HepG2 (cell line): Measurements from ENCODE around the gene DNAI4. TPM values are rescaled to one million over a fixed set of nuclear protein-coding genes. Genes with fewer than 3 reads are reported as not detected.

Experiments used
- ATAC-seq: fragments of 200-7000 bp; cut with Tn5 transposase; 3 replicates; pipeline ENCODE4 v1.9.1; 2020; ENCODE audit warnings: mild to moderate bottlenecking, moderate library complexity
- BruUV-seq: library from RNA; stranded (reverse); fragments of 400-500 nt; replicated peaks from 2 replicates; lab custom pipeline; 2021; lab: Mats Ljungman, UMichigan
- CTCF ChIA-PET: fragments of 300-600 bp; formaldehyde crosslinking; extraction: SDS; loops from one replicate; lab custom pipeline; 2021; ENCODE audit warnings: low total read pairs, inconsistent platforms, low intra/inter-chr PET ratio; lab: Yijun Ruan, JAX
- POLR2A ChIA-PET: fragments of 350-600 bp; sonication (Branson Sonifier 250); formaldehyde crosslinking; loops from one replicate; lab custom pipeline; 2020; ENCODE audit warnings: antibody characterized with exemption, inconsistent platforms; lab: Yijun Ruan, JAX
- DNase-seq: peaks from one replicate; pipeline ENCODE4 v3.0.0-alpha.2; 2015; ENCODE audit warnings: low spot score
- FAIRE-seq: peaks from 3 replicates; lab custom pipeline; 2011; peaks lifted over from hg19 to GRCh38; lab: Jason Lieb, UNC
- H2AFZ ChIP-seq: one replicate; pipeline ENCODE4 v1.6.1; 2011; ENCODE audit warnings: low read length, inconsistent platforms
- H3K27ac ChIP-seq: fragments of 300-600 bp; 3 replicates; pipeline ENCODE4 v1.8.0; 2011; ENCODE audit warnings: mixed run types, mild to moderate bottlenecking, mixed read lengths, low read length, inconsistent platforms; ENCODE audit not compliant: insufficient read depth; ENCODE audit errors: extremely low read length
- H3K27me3 ChIP-seq, 2 experiments: fragments of 200-600 bp in 1 of 2; 2 replicates in 1 of 2; 3 replicates in 1 of 2; pipeline versions ENCODE4 v1.6.0 to v1.8.0; 2011; ENCODE audit warnings: low read length in 2 of 2, mild to moderate bottlenecking in 2 of 2, moderate library complexity in 2 of 2, inconsistent platforms in 1 of 2; ENCODE audit not compliant: insufficient read depth in 2 of 2, control insufficient read depth in 1 of 2
- H3K36me3 ChIP-seq, 2 experiments: fragments of 200-600 bp in 1 of 2; replicated peaks in 1 of 2; 2 replicates in 1 of 2; 3 replicates in 1 of 2; pipeline versions ENCODE4 v1.5.1 to v1.8.0; 2011; ENCODE audit warnings: low read length in 2 of 2, inconsistent platforms in 1 of 2; ENCODE audit not compliant: insufficient read depth in 2 of 2, control insufficient read depth in 1 of 2
- H3K4me1 ChIP-seq: 2 replicates; pipeline ENCODE4 v1.5.1; 2012; ENCODE audit warnings: low read length, inconsistent platforms; ENCODE audit not compliant: insufficient read depth
- H3K4me2 ChIP-seq: 2 replicates; pipeline ENCODE4 v1.6.0; 2011; ENCODE audit warnings: low read depth, low read length, inconsistent platforms
- H3K4me3 ChIP-seq, 3 experiments: fragments of 200-600 bp in 1 of 3; sonication (generic), shearing (Covaris generic) in 1 of 3; replicated peaks in 1 of 3; 2 replicates each; pipeline ENCODE4 v1.5.1; 2011 to 2016; ENCODE audit warnings: low read length in 3 of 3, inconsistent platforms in 2 of 3, low read depth in 2 of 3, mild to moderate bottlenecking in 2 of 3, control low read depth in 1 of 3, mixed read lengths in 1 of 3; ENCODE audit not compliant: insufficient read depth in 1 of 3
- H3K79me2 ChIP-seq: one replicate; pipeline ENCODE4 v1.6.1; 2011; ENCODE audit warnings: low read length, inconsistent platforms; ENCODE audit not compliant: insufficient read depth
- H3K9ac ChIP-seq: 2 replicates; pipeline ENCODE4 v1.6.0; 2011; ENCODE audit warnings: mild to moderate bottlenecking, low read depth, low read length, inconsistent platforms; ENCODE audit not compliant: insufficient read depth
- H3K9me3 ChIP-seq: 2 replicates; pipeline ENCODE4 v1.5.1; 2012; ENCODE audit warnings: mild to moderate bottlenecking, low read length
- H4K20me1 ChIP-seq: 2 replicates; pipeline ENCODE4 v1.6.0; 2011; ENCODE audit warnings: inconsistent platforms, mild to moderate bottlenecking, low read length, moderate library complexity; ENCODE audit not compliant: insufficient read depth
- BCL3 ChIP-seq: sonication (generic); formaldehyde crosslinking; IDR thresholded peaks from 2 replicates; pipeline ENCODE4 v1.5.1; 2020; ENCODE audit warnings: mild to moderate bottlenecking, missing genetic modification reagents, moderate library complexity
- DNMT3B ChIP-seq: conservative IDR thresholded peaks from 2 replicates; pipeline ENCODE4 v1.6.1; 2016; ENCODE audit warnings: missing biosample characterization, control low read depth
- FOSL2 ChIP-seq: sonication (generic); formaldehyde crosslinking; IDR thresholded peaks from 2 replicates; pipeline ENCODE4 v1.4.0; 2020; ENCODE audit warnings: missing genetic modification reagents
- IRF2 ChIP-seq: IDR thresholded peaks from 2 replicates; pipeline ENCODE4 v1.6.1; 2018; ENCODE audit warnings: missing genetic modification reagents, missing compliant biosample characterization
- MTA1 ChIP-seq: sonication (generic); formaldehyde crosslinking; IDR thresholded peaks from 2 replicates; pipeline ENCODE4 v1.4.0; 2020; ENCODE audit warnings: missing genetic modification reagents, mild to moderate bottlenecking, borderline replicate concordance
- MTF1 ChIP-seq: sonication (generic); formaldehyde crosslinking; IDR thresholded peaks from 2 replicates; pipeline ENCODE4 v1.5.0; 2020; ENCODE audit warnings: missing genetic modification reagents
- NFKB2 ChIP-seq: sonication (generic); formaldehyde crosslinking; IDR thresholded peaks from 2 replicates; pipeline ENCODE4 v1.4.0; 2020; ENCODE audit warnings: missing genetic modification reagents, borderline replicate concordance
- POLR2AphosphoS2 ChIP-seq: IDR thresholded peaks from 2 replicates; pipeline ENCODE4 v1.6.1; 2011; ENCODE audit warnings: low read depth, low read length, improper control_type of control experiment
- RCOR2 ChIP-seq: IDR thresholded peaks from 2 replicates; pipeline ENCODE4 v1.6.1; 2016; ENCODE audit warnings: missing biosample characterization, missing genetic modification reagents
- SUZ12 ChIP-seq: fragments of 150-350 bp; IDR thresholded peaks from 2 replicates; pipeline ENCODE4 v1.6.1; 2014; ENCODE audit warnings: low read depth, low read length
- ZNF143 ChIP-seq: sonication (generic); formaldehyde crosslinking; IDR thresholded peaks from 2 replicates; pipeline ENCODE4 v1.4.0; 2020; ENCODE audit warnings: missing genetic modification reagents
- ZNF362 ChIP-seq: sonication (generic); formaldehyde crosslinking; IDR thresholded peaks from 2 replicates; pipeline ENCODE4 v1.4.0; 2020; ENCODE audit warnings: missing genetic modification reagents, mild to moderate bottlenecking, borderline replicate concordance
- ZNF549 ChIP-seq: sonication (generic); formaldehyde crosslinking; IDR thresholded peaks from 2 replicates; pipeline ENCODE4 v1.5.0; 2020; ENCODE audit warnings: missing genetic modification reagents
- ZNF562 ChIP-seq: sonication (generic); formaldehyde crosslinking; IDR thresholded peaks from 2 replicates; pipeline ENCODE4 v1.8.0; 2022; ENCODE audit warnings: missing genetic modification reagents, borderline replicate concordance
- ZNF609 ChIP-seq: sonication (generic); formaldehyde crosslinking; IDR thresholded peaks from 2 replicates; pipeline ENCODE4 v1.4.0; 2020; ENCODE audit warnings: mild to moderate bottlenecking, missing genetic modification reagents, borderline replicate concordance
- ZNF720 ChIP-seq: sonication (generic); formaldehyde crosslinking; IDR thresholded peaks from 2 replicates; pipeline ENCODE4 v1.4.0; 2020; ENCODE audit warnings: missing genetic modification reagents
- ZSCAN31 ChIP-seq: sonication (generic); formaldehyde crosslinking; IDR thresholded peaks from 2 replicates; pipeline ENCODE4 v1.5.0; 2020; ENCODE audit warnings: low read depth, mild to moderate bottlenecking, missing genetic modification reagents
- WGBS: methylation state at CpG from one replicate; pipeline ENCODE4 v1.1.6; 2017; ENCODE audit warnings: low lambda C conversion rate; 5-methylcytosine and 5-hydroxymethylcytosine counted together
- in situ Hi-C: cut with HindIII; loops from 2 replicates; pipeline ENCODE4 v1.10.0; 2017; ENCODE audit warnings: low pct_unique_long_range_greater_than_20kb; ENCODE audit not compliant: extremely low pct_ligation_motif_present
- intact Hi-C: fragments of 100-400 bp; cut with micrococcal nuclease; formaldehyde crosslinking; loops from one replicate; pipeline ENCODE4 v1.10.0; 2022; ENCODE audit not compliant: unreplicated experiment
- polyA plus RNA-seq, 8 experiments: library from polyadenylated mRNA; depleted of rRNA in 3 of 8; stranded (reverse) in 7 of 8; unstranded in 1 of 8; fragments of >200 nt; fragmentation: Illumina TruSeq in 4 of 8; extraction: Trizol in 4 of 8; gene quantifications; 2 replicates each; pipeline versions ENCODE4 v1.2.1 to v1.2.3, GENCODE V29; 2011 to 2016; ENCODE audit warnings: low read depth in 4 of 8, missing spikeins in 1 of 8, mixed read lengths in 1 of 8; ENCODE audit not compliant: insufficient read depth in 1 of 8
- total RNA-seq, 5 experiments: library from RNA; depleted of rRNA; stranded (reverse); fragments of >200 nt; fragmentation: Illumina TruSeq; extraction: Trizol; gene quantifications; 2 replicates each; pipeline ENCODE4 v1.2.3, GENCODE V29; 2016; ENCODE audit warnings: low read depth in 1 of 5

DNAI4 gene
- total and polyA plus RNA-seq, 2 of the 13 experiments (the other 11 are each of a cell fraction or from before 2014, with no cell fraction given) = 0.04 to 0.08 TPM

GRCh38 chr1:66778969-66779368 is 145.7 kb downstream of the DNAI4 start:
- H2AFZ ChIP-seq = no peak overlapping the region
- in situ Hi-C loops = no loop called here
- POLR2A ChIA-PET = no interaction called here
- H3K27me3 ChIP-seq = no peaks in the 10 kb centered on the region
- H3K9me3 ChIP-seq = no peaks in the 10 kb centered on the region
- intact Hi-C loops = no loop called here
- no peaks in the 10 kb centered on the region for H3K4me1 ChIP-seq
- no peak for FAIRE-seq
- no TSS peak for BruUV-seq
- CTCF ChIA-PET = no interaction called here
- H3K9ac ChIP-seq = no peak overlapping the region
- no peak overlapping the region for H3K4me3 ChIP-seq
- no peak for DNase-seq
- no peaks in the 10 kb centered on the region for H3K79me2 ChIP-seq
- no peak overlapping the region for H3K4me2 ChIP-seq
- no peaks in the 10 kb centered on the region for H4K20me1 ChIP-seq
- ATAC-seq = no peak
- H3K27ac ChIP-seq = no peak overlapping the region
- WGBS = 29% methylated on average over 4 of the region's 4 CpGs
- H3K36me3 ChIP-seq = no peaks in the 10 kb centered on the region
- no peak for TF ChIP-seq POLR2AphosphoS2
- no peak for TF ChIP-seq ZNF609 (CRISPR knock-in tag)
- no peak for TF ChIP-seq ZSCAN31 (CRISPR knock-in tag)
- TF ChIP-seq MTF1 (CRISPR knock-in tag) = no peak
- no peak for TF ChIP-seq SUZ12
- TF ChIP-seq DNMT3B (CRISPR knock-in tag) = no peak
- no peak for TF ChIP-seq IRF2 (CRISPR knock-in tag)
- TF ChIP-seq ZNF143 (CRISPR knock-in tag) = no peak
- no peak for TF ChIP-seq FOSL2 (CRISPR knock-in tag)
- TF ChIP-seq BCL3 = no peak
- TF ChIP-seq ZNF562 (CRISPR knock-in tag) = no peak
- no peak for TF ChIP-seq ZNF362 (CRISPR knock-in tag)
- no peak for TF ChIP-seq ZNF720 (CRISPR knock-in tag)
- no peak for TF ChIP-seq MTA1 (CRISPR knock-in tag)
- no peak for TF ChIP-seq ZNF549 (CRISPR knock-in tag)
- TF ChIP-seq NFKB2 (CRISPR knock-in tag) = no peak
- TF ChIP-seq RCOR2 (CRISPR knock-in tag) = no peak
